HG03571 (cell line): ENCODE results near the gene ARAP1.

ENCODE experiments used
- ATAC-seq: cut with Tn5 transposase; IDR thresholded peaks from one replicate; pipeline ENCODE4 v1.9.1; 2021; ENCODE audit not compliant: unreplicated experiment

The ARAP1 gene

GRCh38 chr11:72642043-72642883, 109.9 kb downstream of the ARAP1 start:
- no peak for ATAC-seq

DNA sequence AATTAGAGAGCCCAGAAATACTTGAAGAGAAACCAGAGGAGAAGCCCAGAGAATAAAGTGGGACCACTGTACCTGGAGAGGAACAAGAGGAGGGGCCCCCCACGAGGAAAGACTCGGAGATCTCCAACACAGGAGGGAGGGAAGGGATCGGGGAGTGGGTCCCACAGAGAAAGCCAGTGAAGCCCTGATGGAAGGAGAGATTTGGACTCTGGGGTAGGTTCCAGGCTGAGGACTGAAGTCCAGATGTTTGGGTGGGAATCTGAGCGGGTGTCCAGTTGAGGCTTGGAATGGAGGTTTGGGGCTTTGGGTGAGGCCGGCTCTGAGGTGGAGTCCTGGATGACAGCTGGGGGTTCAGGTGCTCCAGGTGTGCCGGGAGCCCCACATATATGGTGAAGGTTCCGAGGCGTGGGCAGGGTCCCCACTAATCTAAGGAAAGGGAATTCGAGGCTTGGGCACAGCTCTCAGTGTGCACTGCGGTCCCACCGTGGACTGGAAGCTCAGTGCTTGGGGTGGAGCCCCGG, 110.6 kb downstream of the ARAP1 start:
- ATAC-seq: no peak

DNA sequence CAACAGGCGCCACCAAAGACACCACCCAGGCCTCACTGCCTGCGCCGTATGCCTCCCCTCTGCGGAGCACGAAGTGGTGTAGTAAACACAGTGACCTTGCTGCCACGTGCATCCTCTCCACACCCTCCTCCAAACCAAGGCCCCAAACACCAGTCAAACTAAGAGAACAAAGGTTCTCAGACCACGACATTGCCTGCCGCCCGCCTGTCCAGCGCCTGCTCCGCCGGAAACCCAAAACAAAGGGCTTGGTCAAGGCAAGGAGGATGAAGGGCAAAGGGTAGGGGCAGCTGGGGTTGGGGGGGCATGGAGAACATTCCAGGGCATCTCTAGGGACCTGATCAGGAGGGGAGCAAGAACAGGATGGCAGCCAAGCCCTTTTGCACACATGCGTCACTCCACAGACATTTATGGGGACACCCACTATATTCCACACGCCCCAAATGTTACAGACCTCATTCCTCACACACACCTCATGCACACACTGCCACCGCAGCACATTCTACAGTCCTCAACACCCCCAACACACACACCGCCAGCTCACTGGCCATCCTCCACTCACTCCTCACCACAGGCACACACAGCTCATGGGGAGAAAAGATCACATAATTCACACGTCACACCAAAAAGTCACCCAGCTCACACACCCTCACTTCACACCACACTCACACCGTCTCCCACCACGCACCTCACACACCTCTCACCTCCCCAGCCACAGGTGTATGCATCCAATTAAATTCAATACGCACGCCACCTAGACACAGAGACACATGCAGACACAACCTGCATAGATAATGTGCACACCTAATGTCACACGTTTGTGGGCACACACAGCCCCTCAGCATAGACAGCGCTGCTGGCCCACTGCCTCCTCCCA, 112.5 kb downstream of the ARAP1 start:
- ATAC-seq: no peak

DNA sequence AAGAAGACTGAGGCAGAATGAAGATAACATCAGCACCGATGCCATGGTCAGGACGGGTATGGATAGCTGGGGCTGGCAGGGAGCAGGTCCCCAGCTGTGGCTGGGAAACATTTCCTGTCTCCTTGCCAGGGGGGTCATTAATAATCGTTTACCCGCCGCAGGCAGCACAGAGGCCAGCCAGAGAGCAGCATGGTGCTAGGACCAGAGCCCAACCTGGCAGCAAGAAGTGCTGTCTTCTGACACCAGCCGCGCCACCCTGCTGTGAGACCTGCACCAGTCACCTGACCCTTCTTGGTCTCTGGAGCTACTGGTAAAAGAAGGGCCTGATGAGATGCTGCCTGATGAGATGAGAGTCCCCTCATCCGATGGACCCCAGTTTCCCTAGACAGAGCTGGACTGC, 114.3 kb downstream of the ARAP1 start:
- ATAC-seq: no peak

DNA sequence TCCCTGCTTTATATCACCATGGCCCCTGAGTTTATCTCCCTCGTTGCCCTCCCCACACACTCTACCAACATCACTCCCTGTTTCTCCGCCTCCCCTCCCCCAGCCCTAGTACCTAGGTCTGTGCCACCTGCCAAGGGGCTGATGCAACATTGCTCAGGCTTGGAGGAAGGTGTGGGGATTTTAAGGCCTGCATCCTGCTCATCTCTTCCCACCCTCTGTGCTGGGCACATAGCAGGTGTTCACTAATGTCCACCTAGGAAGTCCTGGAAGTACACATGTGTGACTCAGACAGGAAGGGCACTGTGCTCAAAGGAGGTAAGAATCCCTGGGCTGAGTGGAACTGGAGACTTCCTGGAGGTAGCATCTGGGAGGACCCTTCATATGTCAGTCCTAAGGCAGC, 115.0 kb downstream of the ARAP1 start:
- no peak for ATAC-seq

DNA sequence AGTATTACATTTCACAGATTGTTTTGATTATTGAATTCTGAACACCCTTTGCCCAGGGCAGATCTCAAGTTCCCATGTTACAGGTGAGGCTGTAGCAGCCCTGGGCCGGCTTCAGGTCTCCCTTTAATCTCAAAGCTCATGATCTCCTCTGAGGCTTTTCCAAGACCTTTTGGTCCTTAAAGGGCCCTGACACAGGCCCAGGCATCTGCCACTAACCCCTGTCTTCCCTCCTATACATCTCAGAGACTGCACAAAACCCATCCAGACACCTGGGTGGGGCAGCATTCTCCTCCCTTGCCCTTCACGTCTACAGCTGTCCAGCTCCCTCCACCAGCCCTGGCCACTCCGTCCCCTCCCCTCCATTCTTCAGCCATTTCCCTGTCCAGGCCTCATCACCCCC, 115.8 kb downstream of the ARAP1 start:
- no peak for ATAC-seq

DNA sequence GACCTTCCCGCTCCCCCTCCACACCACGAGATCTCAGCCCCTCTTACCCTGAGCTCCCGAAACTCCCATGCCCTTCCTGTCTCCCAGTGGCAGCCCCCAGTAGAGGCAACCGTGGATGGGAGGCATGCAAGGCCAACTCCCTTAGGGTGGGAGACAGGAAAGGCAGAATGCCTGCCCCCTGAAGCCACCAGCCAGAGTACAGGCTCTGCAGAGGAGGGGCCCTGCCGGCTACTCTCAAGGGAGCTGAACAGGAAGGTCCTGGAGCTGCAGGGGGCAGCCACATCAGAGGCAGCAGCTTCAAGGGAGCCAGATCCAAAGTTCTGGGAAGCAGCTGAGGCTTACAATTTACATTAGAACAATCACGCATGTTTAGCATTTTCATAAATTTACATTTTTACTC, 116.3 kb downstream of the ARAP1 start:
- ATAC-seq: no peak

DNA sequence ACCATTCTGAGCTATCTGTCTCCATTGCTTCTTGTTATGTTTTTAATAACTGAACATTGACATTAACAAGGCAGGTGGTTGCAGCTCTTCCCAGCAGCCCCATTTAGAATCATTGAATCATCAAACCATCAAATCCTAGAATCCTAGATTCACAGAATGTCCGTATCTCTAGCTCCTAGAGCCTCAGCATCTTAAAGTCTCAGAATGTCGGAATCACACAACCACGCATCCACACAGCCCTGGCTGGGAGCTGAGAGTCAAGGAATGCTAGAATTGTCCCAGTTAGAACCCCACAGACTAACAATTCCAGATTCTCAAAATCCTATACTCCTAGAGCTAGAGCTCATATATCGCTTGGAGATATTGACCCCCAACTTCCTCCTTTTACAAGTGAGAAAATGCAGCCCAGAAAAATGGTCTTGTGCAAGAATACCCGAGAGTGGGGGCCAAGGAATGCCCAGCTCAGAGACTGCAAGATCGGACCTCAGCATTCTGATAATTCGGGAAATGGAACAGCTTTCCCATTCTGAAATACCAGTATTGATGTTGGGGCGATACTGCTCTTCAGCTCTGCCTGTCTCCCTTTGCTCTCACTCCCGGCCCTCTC, 116.8 kb downstream of the ARAP1 start:
- ATAC-seq: no peak
